NCI-H187 (cell line): ENCODE data around the gene GYG2.
"Not testable (repeated sequence)": the region's sequence is repeated elsewhere in the genome, so short reads cannot be mapped to it uniquely, and the experiment has no call there.

ENCODE experiments used
- DNase-seq, 2 experiments: peaks; one replicate each; lab custom pipeline; 2025; lab: John Stamatoyannopoulos, UW

GYG2 gene

GRCh38 chrX:2903366-2903765, 74.6 kb downstream of the GYG2 start:
- no peak for DNase-seq

- no peak for DNase-seq
These were observed 78.6 kb downstream of the GYG2 start for GRCh38 chrX:2907295-2907694.

GRCh38 chrX:2908125-2908685, 79.5 kb downstream of the GYG2 start:
- no peak for DNase-seq

- DNase-seq = no peak
These were observed 81.4 kb downstream of the GYG2 start for GRCh38 chrX:2910109-2910508.

- no peak for DNase-seq
These were observed 84.4 kb downstream of the GYG2 start for GRCh38 chrX:2913118-2913517.

- no peak for DNase-seq
These were observed 89.0 kb downstream of the GYG2 start for GRCh38 chrX:2917767-2918166.

GRCh38 chrX:2921193-2921592, 92.5 kb downstream of the GYG2 start:
- no peak for DNase-seq

GRCh38 chrX:2921750-2922149, 93.0 kb downstream of the GYG2 start:
- DNase-seq = no peak

GRCh38 chrX:2924151-2924550, 95.4 kb downstream of the GYG2 start:
- no peak for DNase-seq

- not testable (repeated sequence) for DNase-seq
These were observed 97.5 kb downstream of the GYG2 start for GRCh38 chrX:2926255-2926654.

- DNase-seq = no peak
These were observed 98.0 kb downstream of the GYG2 start for GRCh38 chrX:2926664-2927275.

- DNase-seq = no peak
These were observed 99.5 kb downstream of the GYG2 start for GRCh38 chrX:2928191-2928582.

GRCh38 chrX:2928583-2929434, 100.1 kb downstream of the GYG2 start, which contains the start of gene ARSD:
TSS of gene ARSD (minus strand) at chrX:2929339. CDS start at chrX:2929275, 64 bp downstream.
- DNase-seq = no peak

GRCh38 chrX:2931155-2931554, 102.4 kb downstream of the GYG2 start:
- no peak for DNase-seq

- no peak for DNase-seq
These were observed 102.9 kb downstream of the GYG2 start for GRCh38 chrX:2931612-2932011.
